Activated CD4-positive, alpha-beta T cell treated with anti-CD3 and anti-CD28 coated beads, Interleukin-2, amount 50 U/mL, for 1 hour (primary cell): ENCODE measurements around the gene SLIT3.
"Not testable (repeated sequence)": the region's sequence is repeated elsewhere in the genome, so short reads cannot be mapped to it uniquely, and the experiment has no call there.

Experiments
- DNase-seq: peaks from one replicate; pipeline ENCODE4 v3.0.0-alpha.2; 2020

The SLIT3 gene

DNA sequence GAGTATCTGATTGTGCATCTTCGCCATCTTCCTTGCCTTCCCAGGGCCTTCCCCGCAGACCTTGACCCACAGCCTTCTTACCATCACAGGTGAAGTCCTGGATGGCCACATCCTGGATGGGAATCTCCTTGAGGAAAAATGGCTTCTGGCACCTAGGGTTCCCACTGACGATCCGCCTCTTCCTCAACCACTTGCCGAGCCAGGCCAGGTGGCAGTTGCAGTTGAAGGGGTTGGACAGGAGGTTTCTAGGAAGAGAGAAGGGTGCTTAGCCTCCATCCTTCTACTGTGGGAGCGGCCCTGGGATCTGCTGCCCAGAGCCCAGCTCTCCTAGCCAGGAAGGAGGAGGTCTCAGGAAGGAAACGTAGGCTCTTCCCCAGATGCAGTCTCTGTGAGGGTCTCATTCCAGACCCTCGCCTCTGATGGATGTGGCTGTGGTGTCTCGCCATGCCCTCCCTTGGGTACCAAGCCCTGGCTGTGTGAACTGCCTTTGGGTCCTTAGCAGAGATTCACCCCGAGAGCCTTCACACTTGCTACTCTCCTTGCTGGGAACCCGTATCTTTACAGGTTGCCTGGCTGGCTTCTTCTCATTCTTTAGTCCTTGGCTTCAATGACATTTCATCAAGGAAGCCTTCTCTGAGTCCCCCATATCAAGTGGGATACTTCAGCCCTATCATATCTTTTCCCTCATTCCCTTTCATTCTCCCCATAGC lies 551.4 kb downstream of the SLIT3 start:
- no peak for DNase-seq

DNA sequence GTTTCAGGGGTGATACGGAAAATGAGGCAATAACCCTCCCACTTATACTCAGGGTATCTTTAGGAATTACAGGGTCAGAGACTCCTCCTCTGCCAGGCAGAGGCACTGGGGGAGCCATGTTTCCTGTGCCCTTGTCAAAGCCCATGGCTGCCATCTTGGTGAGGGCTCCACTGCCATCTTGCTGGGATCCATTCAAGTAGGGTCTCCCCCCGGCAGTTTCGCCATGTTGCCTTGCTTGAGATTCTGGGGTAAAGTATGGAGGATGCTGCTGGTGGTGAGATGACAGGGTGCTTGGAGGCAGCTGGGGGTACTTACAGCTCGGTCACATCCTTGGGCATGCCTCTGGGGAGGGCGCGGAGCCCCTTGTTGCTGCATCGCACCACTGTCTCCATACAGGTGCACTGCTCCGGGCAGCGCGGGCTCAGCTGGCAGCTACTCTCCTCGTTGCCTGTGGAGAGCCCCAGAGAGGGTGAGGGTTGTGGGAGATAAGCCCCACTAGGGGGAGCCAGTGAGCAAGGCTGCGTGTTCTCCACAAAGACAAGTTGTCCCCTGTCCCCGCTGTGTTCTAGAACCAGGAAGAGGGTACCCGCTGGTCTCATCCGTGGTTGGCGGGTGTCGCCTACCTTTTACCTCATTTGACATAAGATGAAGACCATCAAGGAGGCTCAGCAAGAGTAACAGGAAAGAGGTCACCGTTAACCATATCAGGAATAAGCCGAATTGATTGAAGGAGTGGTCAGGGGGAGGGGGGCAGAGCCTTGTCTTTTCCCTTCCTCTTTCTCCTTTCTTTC lies 552.8 kb downstream of the SLIT3 start:
- DNase-seq, result peak; percentile 1

DNA sequence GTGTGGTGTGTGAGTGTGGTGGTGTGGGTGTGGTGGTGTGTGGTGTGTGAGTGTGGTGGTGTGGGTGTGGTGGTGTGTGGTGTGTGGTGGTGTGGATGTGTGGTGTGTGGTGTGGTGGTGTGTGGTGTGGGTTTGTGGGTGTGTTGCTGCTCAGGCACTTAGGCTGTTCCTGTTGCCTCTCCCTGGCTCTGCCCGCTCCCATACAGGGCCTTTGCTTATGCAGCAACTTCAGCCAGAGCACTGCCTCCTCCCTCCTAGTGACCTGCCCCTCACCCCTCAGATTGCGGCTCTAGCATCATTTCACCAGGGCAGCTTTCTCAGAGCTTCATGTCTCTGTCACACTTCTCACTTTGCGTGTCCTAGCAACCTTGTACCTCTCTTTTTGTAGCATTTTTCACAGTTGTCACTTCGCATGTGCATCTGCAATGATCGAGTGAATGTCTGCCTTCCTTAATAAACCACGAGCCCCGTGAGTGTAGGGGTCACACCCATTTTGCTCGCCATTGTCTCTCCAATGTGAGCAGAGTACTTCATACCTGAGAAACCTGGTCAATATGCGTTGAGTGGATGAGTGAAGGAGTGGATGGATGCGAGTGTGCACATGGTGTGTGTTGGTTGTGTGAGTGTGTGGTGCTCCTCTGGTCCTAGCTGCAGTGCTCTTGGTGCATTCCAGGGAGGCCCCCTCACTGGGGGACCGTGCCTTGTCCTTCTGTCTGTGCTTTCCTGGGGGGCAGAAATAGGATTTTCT lies 553.9 kb downstream of the SLIT3 start:
- no peak for DNase-seq

DNA sequence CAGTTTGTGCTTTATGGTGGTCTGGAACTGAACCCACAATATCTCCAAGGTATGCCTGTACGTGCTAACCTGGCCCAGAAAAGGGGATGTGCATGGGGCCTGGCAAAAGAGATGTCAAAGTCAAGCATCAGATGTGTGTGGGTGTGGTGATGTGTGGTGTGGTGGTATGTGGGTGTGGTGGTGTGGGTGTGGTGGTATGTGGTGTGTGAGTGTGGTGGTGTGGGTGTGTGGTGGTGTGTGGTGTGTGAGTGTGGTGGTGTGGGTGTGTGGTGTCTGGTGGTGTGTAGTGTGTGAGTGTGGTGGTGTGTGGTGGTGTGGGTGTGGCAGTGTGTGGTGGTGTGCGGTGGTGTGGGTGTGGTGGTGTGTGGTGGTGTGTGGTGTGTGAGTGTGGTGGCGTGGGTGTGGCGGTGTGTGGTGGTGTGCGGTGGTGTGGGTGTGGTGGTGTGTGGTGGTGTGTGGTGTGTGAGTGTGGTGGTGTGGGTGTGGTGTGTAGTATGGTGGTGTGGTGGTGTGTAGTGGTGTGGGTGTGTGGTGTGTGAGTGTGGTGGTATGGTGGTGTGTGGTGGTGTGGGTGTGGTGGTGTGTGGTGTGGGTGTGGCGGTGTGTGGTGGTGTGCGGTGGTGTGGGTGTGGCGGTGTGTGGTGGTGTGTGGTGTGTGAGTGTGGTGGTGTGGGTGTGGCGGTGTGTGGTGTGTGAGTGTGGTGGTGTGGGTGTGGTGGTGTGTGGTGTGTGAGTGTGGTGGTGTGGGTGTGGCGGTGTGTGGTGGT lies 554.6 kb downstream of the SLIT3 start:
- DNase-seq, result not testable (repeated sequence)

DNA sequence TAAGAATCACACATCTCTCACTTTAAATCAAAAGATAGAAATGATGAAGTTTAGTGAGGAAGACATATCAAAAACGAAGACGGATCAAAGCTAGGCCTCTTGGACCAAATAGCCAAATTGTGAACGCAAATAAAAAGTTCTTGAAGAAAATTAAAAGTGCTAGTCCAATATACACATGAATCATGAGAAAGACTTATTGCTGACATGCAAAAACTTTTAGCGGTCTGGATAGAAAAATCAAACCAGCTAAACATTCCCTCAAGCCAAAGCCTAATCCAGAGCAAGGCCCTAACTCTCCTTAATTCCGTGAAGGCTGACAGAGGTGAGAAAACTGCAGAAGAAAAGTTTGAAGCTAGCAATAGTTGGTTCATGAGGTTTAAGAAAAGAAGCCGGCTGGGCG lies 557.3 kb downstream of the SLIT3 start:
- no peak for DNase-seq

DNA sequence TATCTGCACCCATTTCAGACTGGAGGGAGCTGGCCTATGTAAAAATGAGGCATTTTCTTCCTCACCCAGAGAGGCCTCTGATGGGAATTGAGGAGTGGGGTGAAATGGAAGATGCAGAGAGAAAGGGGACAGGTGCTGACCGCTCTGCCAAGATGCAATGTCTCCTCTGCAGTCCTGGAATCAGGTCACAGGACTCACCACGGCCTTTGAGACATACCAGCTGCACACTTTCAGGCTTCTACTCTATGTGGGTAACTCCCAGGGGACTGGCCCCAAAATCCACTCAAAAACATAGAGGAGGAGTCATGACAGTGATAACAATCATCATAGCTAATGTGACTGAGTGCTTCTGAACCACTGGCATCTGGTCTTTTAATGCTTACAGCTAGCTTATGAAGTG lies 558.6 kb downstream of the SLIT3 start:
- DNase-seq, result not testable (repeated sequence)

DNA sequence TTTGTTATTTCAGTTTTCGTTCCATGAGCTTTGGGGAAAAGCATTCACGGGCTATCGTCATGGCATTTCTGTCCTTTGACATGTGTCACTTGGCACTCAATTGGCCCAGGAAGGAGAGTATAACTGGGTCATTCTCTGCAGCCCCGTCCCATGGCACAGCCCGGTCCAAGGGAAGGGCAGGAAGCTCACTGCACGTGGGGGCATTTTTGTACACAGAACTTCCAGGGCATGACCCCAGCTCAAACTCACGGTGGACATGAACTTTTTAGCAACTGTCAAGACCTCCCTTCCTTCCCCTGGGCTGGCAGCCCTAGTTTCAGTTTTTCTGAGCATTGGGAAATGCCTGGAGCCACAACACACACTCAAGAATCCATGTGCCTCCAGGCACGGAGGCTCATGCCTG lies 560.1 kb downstream of the SLIT3 start:
- no peak for DNase-seq

DNA sequence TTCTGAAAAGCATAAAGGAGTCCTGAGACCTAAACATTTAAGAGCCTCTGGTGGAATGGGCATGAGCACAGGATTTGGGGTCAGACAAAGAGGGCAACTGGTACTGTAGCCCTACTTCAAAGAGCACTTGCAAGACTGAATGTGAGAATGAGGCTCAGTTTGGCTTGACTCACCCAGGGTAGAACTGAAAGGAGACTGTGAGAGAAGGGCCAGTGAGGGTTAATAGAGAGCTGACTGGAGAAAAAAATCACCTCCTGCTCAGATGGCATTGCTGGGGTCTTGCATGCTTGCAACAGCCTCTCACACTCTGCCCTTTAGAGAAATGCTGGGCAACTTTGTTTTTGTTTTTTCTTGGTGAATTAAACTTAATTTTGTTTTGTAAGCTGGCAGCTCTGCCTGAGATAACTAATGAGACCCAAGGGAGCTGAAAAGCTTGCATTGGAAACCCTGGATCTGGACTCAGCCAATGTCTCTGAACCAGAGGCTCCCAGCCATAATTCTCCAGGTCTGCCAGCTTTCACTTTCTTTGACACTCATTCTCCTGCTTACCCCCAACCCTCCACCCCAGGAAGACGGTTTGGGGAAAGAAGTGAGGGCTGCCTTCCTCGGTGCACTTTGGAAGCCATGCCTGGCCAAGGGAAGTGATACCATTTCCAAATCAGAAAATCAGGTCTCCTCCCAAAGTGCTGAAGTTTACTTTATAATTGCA lies 560.7 kb downstream of the SLIT3 start:
- no peak for DNase-seq

DNA sequence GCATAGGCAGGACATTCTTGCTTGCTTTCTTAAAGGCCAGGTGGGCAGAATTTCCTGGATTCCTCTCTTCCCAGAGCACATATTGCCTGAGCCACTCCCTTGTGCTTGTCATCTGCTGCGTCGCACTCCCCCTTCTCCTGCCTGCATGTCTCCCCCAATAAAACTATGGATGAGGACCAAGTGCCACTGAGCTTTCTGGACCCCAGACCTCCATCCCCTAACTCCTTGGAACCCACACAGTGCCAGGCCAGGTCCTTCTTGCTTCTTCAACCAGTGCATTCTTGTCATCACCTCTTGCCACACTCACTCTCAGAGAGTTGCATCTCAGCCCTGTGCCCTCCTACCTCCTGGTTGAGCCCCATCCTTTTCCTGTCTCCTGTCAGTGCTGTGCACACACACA lies 563.9 kb downstream of the SLIT3 start:
- DNase-seq, result no peak

DNA sequence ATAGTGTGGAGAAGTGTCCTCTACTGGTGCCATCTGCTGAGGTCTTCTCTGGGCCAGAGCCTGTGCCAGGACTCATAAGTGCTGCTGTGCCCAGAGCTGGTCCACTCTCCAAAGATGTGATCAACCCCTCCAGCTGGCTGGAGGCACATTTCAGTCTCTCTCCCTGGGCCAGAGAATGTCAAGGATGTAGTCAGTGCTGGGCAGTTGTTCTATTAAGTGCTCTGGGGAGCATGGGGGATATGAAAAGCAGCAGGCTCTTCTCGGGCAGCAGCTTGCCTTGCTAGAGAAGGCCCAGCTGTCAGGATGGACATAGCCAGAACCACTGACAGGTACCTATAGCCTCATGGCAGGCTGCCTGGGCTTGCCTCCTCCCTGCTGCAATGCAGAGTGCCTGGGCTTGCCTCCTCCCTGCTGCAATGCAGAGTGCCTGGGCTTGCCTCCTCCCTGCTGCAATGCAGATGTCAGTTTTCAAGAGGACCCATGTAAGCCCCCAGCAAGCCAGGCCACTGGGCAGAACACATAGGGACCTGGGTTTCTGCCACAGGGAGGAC lies 564.6 kb downstream of the SLIT3 start:
- no peak for DNase-seq

DNA sequence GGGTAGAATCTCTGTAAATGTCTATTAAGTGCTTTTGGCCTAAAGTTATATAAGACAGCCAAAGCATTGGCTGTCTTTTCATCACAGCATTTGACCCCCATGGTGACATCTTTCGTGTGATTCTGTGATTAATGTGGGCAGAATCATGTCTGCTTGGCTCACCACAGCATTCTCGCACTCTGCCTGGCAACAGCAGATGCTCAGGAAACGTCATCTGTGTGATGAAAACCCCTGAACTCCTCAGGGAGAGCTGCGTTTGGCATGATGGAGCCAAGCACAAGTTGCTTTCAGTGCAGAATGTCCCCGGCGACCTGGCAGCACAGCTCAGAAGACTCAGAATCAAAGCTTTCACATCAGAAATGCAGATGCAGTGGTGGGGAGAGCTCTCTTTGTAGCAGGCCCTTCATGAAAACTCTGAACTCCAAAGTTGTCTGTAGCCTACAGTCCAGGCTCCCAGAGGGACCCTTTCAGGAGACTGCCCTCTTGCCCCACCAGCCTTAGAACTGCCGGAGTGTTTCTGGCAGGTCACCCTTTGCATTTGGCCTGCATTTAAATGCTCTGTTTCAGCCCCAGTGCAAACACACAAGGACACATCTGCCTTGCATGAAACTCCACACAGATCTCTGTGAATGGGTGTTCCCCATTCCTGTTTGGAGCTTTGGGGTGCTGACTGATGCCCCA lies 566.2 kb downstream of the SLIT3 start:
- DNase-seq, result no peak

DNA sequence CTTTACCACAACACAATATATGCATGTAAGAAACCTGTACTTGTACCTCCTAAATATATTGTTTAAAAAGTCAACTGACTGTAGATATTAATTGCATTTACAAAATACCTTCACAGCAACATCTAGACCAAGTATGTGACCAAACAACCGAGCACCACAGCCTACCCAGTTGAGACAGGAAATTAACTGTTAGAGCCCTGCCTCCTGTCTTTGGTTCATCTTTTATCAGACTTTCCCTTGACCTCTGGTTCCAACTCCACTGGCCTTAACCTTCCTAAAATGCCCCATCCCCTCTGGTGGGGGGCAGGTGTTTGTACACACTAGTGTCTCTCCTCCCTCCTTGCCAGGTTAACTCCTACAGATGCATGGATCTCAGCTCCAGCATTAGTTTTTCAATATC lies 566.8 kb downstream of the SLIT3 start:
- DNase-seq, result no peak

DNA sequence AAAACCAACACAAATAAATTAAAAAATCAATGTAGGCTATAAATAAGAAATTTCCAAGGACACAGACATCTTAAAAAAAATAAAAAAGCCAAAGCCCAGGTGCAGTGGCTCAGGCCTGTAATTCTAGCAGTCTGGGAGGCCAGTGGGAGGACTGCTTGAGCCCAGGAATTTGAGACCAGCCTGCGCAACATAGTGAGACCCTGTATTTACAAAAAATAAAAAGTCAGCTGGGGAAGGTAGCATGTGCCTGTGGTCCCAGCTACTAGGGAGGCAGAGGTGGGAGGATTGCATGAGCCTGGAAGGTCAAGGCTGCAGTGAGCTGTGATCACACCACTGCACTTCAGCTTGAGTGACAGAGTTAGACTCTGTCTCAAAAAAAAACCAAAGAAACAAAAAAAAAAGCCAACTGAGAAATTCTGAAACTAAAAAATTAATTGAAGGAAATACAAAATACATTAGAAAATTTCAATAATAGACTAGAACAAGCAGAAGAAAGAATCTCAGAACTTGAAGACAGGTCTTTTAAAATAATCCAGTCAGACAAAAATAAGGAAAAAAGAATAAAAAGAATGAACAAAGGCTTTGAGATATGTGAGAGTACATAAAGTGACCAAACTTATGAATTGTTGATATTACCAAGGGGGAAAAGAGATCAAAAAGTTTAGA lies 572.3 kb downstream of the SLIT3 start:
- DNase-seq, result no peak

DNA sequence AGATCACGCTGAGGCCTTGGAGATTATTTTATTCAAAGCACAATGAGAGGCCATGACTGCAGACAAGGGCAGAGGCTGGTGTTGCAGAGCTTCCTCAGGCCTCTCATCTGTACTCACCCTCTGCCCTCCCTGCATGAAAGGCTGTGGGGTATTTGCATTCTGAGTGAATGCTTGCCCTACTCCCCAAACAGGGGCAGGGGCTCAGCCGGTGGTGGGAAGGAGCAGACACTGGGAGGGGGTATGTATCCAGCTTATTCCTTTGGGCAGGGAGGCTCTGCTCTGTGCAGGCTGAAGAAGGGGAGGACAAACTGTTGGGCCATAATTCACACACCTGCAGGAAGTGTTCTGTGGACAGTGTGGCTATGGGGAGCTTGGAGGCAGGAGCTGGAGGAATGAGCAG lies 573.4 kb downstream of the SLIT3 start:
- DNase-seq, result no peak

DNA sequence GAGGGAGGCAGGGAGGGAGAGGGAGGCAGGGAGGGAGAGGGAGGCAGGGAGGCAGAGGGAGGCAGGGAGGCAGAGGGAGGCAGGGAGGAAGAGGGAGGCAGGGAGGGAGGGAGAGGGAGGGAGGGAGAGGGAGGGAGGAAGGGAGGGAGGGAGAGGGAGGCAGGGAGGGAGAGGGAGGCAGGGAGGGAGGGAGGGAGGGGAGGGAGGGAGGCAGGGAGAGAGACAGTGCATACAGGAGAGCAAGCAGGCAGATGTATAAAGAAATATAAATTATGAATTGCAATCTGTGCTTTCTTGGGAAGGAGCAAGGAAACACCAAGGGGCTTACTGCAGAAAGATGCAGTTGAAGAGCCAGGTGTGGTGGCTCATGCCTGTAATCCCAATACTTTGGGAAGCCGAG lies 574.6 kb downstream of the SLIT3 start:
- no peak for DNase-seq

DNA sequence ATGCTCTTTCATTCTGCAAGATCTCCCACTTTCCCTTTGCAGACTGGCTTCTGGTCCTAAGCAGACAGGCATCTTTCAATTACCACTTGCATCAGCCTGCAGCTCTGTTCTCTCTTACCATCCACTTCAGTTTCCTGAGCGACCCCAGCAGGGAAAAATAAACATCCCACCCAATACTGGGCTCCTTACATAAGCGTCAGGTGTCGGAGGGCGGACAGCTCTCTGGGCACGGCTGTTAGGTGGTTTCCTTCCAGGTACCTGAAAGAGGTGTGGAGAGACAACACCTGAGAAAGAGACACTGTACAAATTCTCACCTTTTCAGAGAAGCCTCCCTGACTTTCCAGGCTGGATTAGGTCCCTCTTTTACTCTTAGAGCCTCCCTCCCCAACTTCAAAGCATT lies 576.7 kb downstream of the SLIT3 start:
- no peak for DNase-seq

DNA sequence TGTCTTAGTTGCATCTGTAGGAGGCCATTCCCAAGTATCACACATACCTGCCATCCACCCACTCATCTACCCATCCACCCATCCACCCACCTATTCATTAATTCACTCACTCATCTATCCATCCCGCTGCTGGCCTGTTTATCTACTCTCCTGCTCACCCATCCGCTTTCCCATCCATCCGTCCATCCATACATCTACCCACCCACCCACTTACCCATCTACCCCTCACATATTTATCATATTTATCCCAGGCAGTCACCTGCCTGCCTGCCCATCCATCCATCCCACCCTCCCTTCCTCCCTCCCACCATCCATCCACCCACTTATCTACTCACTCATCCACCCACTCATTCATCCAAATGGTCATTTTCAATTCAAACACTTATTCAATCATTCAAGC lies 577.9 kb downstream of the SLIT3 start:
- no peak for DNase-seq

DNA sequence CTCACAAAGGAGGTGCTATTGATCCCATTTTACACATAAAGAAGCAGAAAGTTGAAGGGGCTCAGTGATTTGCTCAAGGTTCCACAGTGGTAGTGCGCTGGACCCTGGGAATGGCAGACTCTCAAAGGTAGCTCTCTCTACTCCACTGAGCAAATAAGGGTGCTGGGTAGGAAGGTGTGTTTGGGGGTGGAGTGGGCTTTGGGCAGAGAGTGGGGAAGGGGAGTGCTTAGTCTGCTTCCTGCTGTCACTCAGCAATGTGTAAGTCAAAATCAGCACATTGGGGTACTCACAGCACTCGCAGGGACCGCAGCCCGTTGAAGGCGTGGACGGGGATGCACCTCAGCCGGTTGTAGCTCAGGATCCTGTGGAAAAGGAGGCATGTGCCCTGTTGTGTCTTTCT lies 579.0 kb downstream of the SLIT3 start:
- DNase-seq, result no peak

DNA sequence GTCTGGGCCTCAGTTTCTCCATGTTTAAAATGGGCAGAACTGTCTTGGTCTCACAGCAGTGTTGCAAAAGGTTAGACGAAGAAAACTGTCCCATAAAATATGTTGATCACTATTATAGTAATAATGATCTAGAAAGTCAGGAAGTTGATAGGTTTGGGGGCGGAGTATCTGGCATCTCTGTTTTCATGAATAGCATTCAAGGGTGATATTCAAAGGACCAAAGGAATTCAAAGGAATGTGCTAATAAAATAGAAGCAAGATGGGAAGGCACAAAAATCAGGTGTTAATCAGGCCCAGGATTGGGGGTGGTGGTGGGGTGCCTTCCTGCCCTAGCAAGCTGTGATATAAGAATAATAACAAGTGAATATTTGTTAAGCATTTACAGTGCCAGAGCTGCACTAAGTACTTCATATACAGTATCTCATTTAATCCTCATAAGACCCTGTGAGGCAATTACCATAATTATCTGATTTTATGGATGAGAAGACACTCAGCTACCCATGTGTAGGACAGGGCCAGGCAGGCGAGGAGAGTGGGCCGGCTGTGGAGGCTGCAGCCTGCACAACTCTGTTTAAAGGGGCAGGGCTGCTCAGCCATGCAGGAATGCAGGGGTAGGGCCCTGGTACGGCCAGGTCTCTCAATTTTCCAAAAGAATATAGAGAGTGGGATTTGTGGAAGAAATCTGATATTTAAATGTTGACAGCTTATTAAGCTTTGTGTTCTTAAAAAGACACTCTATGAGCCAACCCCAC lies 579.8 kb downstream of the SLIT3 start:
- no peak for DNase-seq

DNA sequence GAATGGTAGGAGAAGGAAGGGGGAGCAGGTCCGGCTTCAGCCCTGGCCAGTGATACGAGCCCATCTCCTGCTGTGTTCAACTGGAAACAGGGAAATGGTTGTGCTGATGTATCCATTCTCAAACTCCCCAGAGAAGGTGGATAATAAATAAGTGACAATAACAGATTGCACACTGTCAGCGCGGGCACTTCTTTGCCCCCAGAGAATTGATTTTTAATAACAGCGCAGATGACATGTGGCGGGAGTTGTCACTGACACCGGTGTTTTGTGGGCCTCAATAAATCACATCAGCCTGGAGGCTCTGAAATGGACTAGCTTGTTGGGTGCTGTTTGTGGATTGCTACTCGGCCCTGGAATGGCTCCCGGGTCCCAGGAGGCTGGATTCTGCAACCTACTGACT lies 580.4 kb downstream of the SLIT3 start:
- DNase-seq, result no peak
